Measurements from ENCODE around the gene SNURF.
"Not testable (repeated sequence)": the region's sequence is repeated elsewhere in the genome, so short reads cannot be mapped to it uniquely, and the experiment has no call there.

Gene SNURF

DNA sequence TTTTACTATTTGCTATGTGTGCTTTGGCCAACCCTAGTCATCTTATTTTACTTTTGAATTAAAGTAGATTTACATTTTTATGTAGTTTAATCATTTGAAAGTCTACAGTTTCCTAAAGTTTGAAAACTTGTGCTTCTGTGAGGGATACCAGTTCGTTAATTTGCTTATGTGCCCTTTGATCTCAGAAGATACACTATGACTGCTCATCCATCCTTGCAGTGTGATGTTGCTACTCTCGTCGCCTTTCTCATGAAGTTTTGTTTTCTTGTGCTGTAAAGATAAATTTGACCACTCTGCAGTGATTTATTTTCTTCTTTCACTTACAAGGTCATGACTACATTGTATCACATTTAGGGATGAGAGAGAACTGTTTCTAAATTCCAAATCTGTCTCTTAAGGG, 16.3 kb downstream of the SNURF start:
- DNase-seq (ENCODE audit: low read depth), result no peak

DNA sequence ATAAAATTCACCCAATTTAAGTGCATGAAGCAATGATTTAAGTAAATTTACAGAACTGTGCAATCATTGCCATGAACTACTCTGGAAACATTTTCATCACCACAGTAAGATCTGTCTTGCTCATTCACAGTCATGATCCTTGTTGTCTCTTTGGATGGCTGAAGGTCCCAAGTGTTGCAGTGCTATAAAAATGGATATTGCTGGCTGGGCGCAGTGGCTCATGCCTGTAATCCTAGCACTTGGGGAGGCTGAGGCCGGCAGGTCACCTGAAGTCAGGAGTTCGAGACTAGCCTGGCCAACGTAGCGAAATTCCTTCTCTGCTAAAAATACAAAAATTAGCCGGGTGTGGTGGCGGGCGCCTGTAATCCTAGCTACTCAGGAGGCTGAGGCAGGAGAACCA, 17.0 kb downstream of the SNURF start:
- no peak for DNase-seq (ENCODE audit: low read depth)

DNA sequence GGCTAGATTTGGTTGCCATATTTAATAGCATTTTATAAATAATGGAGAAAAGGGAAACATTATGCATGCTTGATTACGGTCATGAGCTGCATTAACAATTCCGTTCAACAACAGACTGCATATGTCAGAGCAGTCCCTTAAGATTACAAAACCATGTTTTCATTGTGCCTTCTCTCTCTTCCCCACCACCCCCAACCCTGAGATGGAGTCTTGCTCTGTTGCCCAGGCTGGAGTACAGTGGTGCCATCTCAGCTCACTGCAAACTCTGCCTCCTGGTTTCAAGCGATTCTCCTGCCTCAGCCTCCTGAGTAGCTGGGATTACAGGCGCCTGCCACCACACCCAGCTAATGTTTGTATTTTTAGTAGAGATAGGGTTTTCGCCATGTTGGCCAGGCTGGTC, 17.9 kb downstream of the SNURF start:
- DNase-seq (ENCODE audit: low read depth), result not testable (repeated sequence)

DNA sequence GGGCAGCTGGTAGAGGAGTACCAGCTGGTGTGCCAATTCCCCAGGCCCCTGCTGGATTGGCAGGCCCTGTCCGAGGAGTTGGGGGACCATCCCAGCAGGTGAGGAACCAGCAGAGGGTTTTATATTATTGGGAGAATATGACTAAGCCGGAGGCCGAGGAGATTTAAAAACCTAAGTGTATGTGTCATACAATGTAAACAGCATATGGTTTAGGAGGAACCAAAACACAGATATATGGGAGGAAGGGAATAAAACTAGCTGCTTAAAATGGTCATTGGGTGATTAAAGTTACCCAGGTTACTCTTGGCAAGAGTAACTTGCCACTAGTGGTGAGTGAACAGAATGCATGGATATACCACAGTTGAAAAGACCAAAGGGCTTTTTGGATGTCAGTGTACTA, 22.1 kb downstream of the SNURF start:
- DNase-seq (ENCODE audit: low read depth), result no peak

DNA sequence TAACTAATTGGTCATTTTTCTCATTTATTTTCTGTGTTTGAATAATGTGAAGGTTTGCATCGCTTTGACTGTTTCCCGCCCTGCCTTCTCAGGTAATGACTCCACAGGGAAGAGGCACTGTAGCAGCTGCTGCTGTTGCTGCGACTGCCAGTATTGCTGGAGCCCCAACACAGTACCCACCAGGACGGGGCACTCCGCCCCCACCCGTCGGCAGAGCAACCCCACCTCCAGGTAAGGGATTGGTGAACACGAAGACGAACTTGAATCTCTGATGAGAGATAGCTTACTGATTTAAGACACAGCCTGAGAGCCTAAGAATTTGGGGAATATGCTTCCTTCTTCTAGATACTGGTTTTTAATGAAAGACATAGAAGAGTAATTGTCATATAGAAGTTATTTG, 22.9 kb downstream of the SNURF start:
- no peak for DNase-seq (ENCODE audit: low read depth)

DNA sequence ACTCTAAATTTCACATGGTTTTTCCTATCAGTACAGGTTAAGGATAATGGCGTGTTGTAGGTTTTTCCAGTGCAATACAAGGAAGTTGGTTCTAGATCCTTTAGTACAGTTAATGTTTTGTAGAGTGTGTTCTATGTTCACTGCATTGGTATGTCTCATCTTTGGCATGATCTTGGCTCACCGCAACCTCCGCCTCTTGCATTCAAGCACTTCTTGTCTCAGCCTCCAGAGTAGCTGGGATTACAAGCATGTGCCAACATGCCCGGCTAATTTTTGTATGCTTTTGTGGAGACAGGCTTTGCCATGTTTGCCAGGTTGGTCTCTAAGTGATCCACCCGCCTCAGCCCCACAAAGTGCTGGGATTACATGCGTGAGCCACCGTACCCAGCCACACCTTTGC, 30.4 kb downstream of the SNURF start:
- no peak for DNase-seq (ENCODE audit: low read depth)

DNA sequence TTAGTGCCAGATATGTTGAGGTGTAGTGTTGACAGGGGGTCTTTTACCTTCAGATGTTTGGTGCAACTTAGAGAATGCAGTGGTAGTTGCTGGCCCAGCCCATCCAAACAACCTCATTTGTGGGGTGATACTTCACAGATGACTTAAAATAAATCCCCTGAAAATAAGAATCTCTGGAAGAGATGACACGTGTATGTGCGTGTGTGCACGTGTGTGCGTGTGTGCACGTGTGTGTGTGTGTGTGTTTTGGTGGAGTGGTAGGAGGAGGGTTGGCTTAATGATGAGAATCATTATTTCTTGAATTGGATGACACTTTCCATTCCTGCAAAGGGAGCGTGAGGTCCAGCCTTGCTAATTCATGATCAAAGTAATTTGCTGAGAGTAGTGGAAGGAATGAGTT, 31.9 kb downstream of the SNURF start:
- DNase-seq (ENCODE audit: low read depth), result no peak

All from T-helper 22 cell (primary cell).